PC-9 (cell line): ENCODE results near the gene KLF17.

ENCODE experiments used
- EZH2 ChIP-seq: fragments of 200-600 bp; sonication (generic); IDR thresholded peaks from 2 replicates; pipeline ENCODE4 v1.8.0; 2017; ENCODE audit warnings: antibody characterized with exemption, low read depth
- TF ChIP-seq, protein P1 (sequence below): fragments of 200-600 bp; sonication (generic); conservative IDR thresholded peaks from 2 replicates; pipeline ENCODE4 v1.6.1; 2017; ENCODE audit warnings: mixed run types, antibody characterized with exemption, mild to moderate bottlenecking, moderate library complexity

DNA sequence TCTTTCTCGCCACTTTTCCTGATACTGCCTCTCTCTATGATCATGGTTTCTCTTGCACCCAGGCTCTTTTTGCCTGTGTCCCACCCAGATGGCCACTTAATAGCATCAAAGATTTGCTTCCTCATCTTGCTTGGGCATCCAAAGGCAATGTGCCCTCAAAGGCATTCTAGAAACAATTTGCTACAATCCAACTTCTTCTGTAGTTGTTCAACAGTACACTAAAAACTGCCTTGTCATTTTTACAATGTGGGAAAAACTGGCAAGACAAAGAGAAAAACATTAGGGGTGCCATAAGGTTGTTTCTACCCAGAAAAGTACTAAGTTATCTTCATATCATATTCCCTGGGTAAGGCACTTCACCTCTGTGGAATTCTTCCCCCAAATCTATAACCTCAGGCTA is 39.3 kb downstream of the KLF17 start:
- TF ChIP-seq EZH2 = no peak
- TF ChIP-seq, protein P1, sequence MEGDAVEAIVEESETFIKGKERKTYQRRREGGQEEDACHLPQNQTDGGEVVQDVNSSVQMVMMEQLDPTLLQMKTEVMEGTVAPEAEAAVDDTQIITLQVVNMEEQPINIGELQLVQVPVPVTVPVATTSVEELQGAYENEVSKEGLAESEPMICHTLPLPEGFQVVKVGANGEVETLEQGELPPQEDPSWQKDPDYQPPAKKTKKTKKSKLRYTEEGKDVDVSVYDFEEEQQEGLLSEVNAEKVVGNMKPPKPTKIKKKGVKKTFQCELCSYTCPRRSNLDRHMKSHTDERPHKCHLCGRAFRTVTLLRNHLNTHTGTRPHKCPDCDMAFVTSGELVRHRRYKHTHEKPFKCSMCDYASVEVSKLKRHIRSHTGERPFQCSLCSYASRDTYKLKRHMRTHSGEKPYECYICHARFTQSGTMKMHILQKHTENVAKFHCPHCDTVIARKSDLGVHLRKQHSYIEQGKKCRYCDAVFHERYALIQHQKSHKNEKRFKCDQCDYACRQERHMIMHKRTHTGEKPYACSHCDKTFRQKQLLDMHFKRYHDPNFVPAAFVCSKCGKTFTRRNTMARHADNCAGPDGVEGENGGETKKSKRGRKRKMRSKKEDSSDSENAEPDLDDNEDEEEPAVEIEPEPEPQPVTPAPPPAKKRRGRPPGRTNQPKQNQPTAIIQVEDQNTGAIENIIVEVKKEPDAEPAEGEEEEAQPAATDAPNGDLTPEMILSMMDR = no peak
